IMR-90 (cell line): Measurements from ENCODE around the gene ZMIZ2. TPM values are rescaled to one million over a fixed set of nuclear protein-coding genes. Genes with fewer than 3 reads are reported as not detected.
"Not testable (repeated sequence)": the region's sequence is repeated elsewhere in the genome, so short reads cannot be mapped to it uniquely, and the experiment has no call there.

Experiments used
- ATAC-seq: fragments of 200-7000 bp; cut with Tn5 transposase; 2 replicates; pipeline ENCODE4 v1.9.1; 2020; ENCODE audit warnings: low read depth, mild to moderate bottlenecking, moderate library complexity
- BruUV-seq: library from RNA; stranded (reverse); fragments of 400-500 nt; replicated peaks from 2 replicates; lab custom pipeline; 2021; lab: Mats Ljungman, UMichigan
- CTCF ChIA-PET: fragments of 300-600 bp; formaldehyde crosslinking; extraction: SDS; loops from one replicate; lab custom pipeline; 2021; ENCODE audit warnings: antibody characterized with exemption; lab: Yijun Ruan, JAX
- POLR2A ChIA-PET: fragments of 300-600 bp; sonication (Branson Sonifier 250); formaldehyde crosslinking; loops from one replicate; lab custom pipeline; 2022; ENCODE audit warnings: antibody characterized with exemption; ENCODE audit not compliant: unreplicated experiment; lab: Charles Lee
- DNase-seq: peaks from one replicate; pipeline ENCODE4 v3.0.0; 2013
- H2AFZ ChIP-seq: replicated peaks from 2 replicates; pipeline ENCODE3; 2013; ENCODE audit warnings: low read length, mild to moderate bottlenecking; ENCODE audit not compliant: poor library complexity
- H2AK5ac ChIP-seq: 2 replicates; pipeline ENCODE4 v1.6.1; 2013; ENCODE audit warnings: low read depth, low read length, inconsistent platforms
- H2AK9ac ChIP-seq: replicated peaks from 2 replicates; pipeline ENCODE3; 2013; ENCODE audit warnings: mild to moderate bottlenecking, low read depth, low read length, moderate library complexity; ENCODE audit not compliant: poor library complexity
- H2BK120ac ChIP-seq: 2 replicates; pipeline ENCODE4 v1.6.1; 2013; ENCODE audit warnings: low read depth, low read length, inconsistent platforms
- H2BK15ac ChIP-seq: 3 replicates; pipeline ENCODE4 v1.6.1; 2013; ENCODE audit warnings: low read depth, low read length, inconsistent platforms
- H2BK20ac ChIP-seq: 2 replicates; pipeline ENCODE4 v1.6.1; 2013; ENCODE audit warnings: low read depth, mild to moderate bottlenecking, inconsistent platforms, low read length, moderate library complexity
- H2BK5ac ChIP-seq: 2 replicates; pipeline ENCODE4 v1.6.1; 2013; ENCODE audit warnings: mild to moderate bottlenecking, low read depth, low read length, inconsistent platforms; ENCODE audit not compliant: poor library complexity, severe bottlenecking
- H3K14ac ChIP-seq: replicated peaks from 2 replicates; pipeline ENCODE4 v1.6.1; 2013; ENCODE audit warnings: low read depth, low read length, inconsistent platforms
- H3K18ac ChIP-seq: 2 replicates; pipeline ENCODE4 v1.6.1; 2013; ENCODE audit warnings: low read depth, low read length, control low read depth
- H3K23ac ChIP-seq: 2 replicates; pipeline ENCODE4 v1.6.1; 2013; ENCODE audit warnings: low read depth, low read length, inconsistent platforms
- H3K27ac ChIP-seq: 2 replicates; pipeline ENCODE4 v1.5.1; 2013; ENCODE audit warnings: mild to moderate bottlenecking, control low read depth, low read length; ENCODE audit not compliant: insufficient read depth
- H3K27me3 ChIP-seq: 2 replicates; pipeline ENCODE4 v1.6.1; 2013; ENCODE audit warnings: low read length; ENCODE audit not compliant: control insufficient read depth, insufficient read depth
- H3K36me3 ChIP-seq: 2 replicates; pipeline ENCODE4 v1.6.1; 2013; ENCODE audit warnings: low read length, mixed read lengths; ENCODE audit not compliant: control insufficient read depth, insufficient read depth
- H3K4ac ChIP-seq: 2 replicates; pipeline ENCODE4 v1.6.1; 2013; ENCODE audit warnings: low read depth, low read length, inconsistent platforms
- H3K4me1 ChIP-seq: 2 replicates; pipeline ENCODE4 v1.6.1; 2013; ENCODE audit warnings: low read length, mixed read lengths; ENCODE audit not compliant: control insufficient read depth, insufficient read depth
- H3K4me2 ChIP-seq: 2 replicates; pipeline ENCODE4 v1.6.1; 2013; ENCODE audit warnings: low read depth, mild to moderate bottlenecking, control low read depth, low read length, moderate library complexity
- H3K4me3 ChIP-seq: 2 replicates; pipeline ENCODE4 v1.5.1; 2013; ENCODE audit warnings: low read depth, mild to moderate bottlenecking, control low read depth, low read length, moderate library complexity; ENCODE audit not compliant: insufficient read depth
- H3K56ac ChIP-seq: 2 replicates; pipeline ENCODE4 v1.6.1; 2013; ENCODE audit warnings: low read length, inconsistent platforms; ENCODE audit not compliant: insufficient read depth; ENCODE audit errors: extremely low read depth
- H3K79me1 ChIP-seq, 2 experiments: 2 replicates each; pipeline ENCODE4 v1.6.1; 2013; ENCODE audit warnings: low read length in 2 of 2, inconsistent platforms in 1 of 2, low read depth in 1 of 2
- H3K9ac ChIP-seq: 2 replicates; pipeline ENCODE4 v1.6.1; 2013; ENCODE audit warnings: low read depth, low read length, control low read depth
- H3K9me1 ChIP-seq: 2 replicates; pipeline ENCODE4 v1.6.1; 2013; ENCODE audit warnings: low read length, inconsistent platforms; ENCODE audit not compliant: insufficient read depth
- H3K9me3 ChIP-seq: 2 replicates; pipeline ENCODE4 v1.6.1; 2013; ENCODE audit warnings: low read length; ENCODE audit not compliant: control insufficient read depth, insufficient read depth
- H4K20me1 ChIP-seq: 2 replicates; pipeline ENCODE4 v1.6.1; 2013; ENCODE audit warnings: low read length, inconsistent platforms; ENCODE audit not compliant: insufficient read depth
- H4K5ac ChIP-seq: 2 replicates; pipeline ENCODE4 v1.6.1; 2013; ENCODE audit warnings: mild to moderate bottlenecking, low read depth, low read length, control low read depth
- H4K8ac ChIP-seq, 2 experiments: 2 replicates each; pipeline ENCODE4 v1.6.1; 2013; ENCODE audit warnings: low read depth in 2 of 2, low read length in 2 of 2, control low read depth in 1 of 2, inconsistent platforms in 1 of 2
- H4K91ac ChIP-seq: 2 replicates; pipeline ENCODE4 v1.6.1; 2013; ENCODE audit warnings: low read depth, low read length, inconsistent platforms; ENCODE audit not compliant: insufficient read depth
- WGBS, 2 experiments: methylation state at CpG; one replicate each; pipeline versions ENCODE4 v1.1.5 to v1.1.7; 2013; ENCODE audit warnings: missing lambda C conversion rate in 2 of 2; ENCODE audit not compliant: insufficient read length in 1 of 2; ENCODE audit errors: extremely low coverage in 2 of 2; 5-methylcytosine and 5-hydroxymethylcytosine counted together
- dilution Hi-C: fragments of 300-500 bp; cut with HindIII; formaldehyde crosslinking; loops from one replicate; pipeline ENCODE4 v1.14.3; 2018; ENCODE audit warnings: low sequenced_read_pairs; ENCODE audit not compliant: unreplicated experiment
- in situ Hi-C: fragments of 300-500 bp; cut with MboI; formaldehyde crosslinking; loops from 3 replicates; pipeline ENCODE4 v1.14.3; 2019; ENCODE audit warnings: low sequenced_read_pairs, inconsistent platforms, mixed read lengths
- intact Hi-C: fragments of 100-400 bp; cut with micrococcal nuclease; formaldehyde crosslinking; loops from 2 replicates; pipeline ENCODE4 v1.10.0; 2022
- polyA plus RNA-seq, 3 experiments: library from polyadenylated mRNA; depleted of rRNA; stranded (reverse); fragments of >200 nt; gene quantifications; 2 replicates each; pipeline ENCODE4 v1.2.3, GENCODE V29; 2012; ENCODE audit warnings: low replicate concordance in 1 of 3
- total RNA-seq: library from RNA; depleted of rRNA; stranded (reverse); fragments of >200 nt; gene quantifications from 2 replicates; pipeline ENCODE4 v1.2.3, GENCODE V29; 2012

ZMIZ2 gene
- total and polyA plus RNA-seq, 2 of the 4 experiments (the other 2 are of a cell fraction): 3.0 to 24.0 TPM

DNA sequence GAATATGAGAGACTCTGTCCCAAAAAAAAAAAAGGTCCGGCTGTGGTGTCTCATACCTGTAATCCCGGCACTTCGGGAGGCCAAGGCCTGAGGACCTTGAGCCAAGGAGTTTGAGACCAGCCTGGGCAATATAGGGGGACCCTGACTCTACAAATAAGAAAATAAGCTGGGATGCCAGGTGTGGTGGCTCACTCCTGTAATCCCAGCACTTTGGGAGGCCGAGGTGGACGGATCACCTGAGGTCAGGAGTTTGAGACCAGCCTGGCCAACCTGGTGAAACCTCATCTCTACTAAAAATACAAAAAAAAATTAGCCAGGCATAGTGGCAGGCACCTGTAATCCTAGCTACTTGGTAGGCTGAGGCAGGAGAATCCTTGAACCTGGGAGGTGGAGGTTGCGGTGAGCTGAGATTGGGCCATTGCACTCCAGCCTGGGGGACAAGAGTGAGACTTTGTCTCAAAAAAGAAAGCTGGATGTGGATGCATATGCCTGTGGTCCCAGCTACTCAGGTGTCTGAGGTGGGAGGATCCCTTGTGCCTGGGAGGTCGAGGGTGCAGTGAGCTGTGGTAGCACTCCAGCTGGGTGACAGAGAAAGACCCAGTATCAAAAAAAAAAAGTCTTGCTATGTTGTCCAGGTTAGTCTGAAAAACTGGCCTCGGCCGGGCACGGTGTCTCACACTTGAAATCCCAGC lies 55.3 kb downstream of the ZMIZ2 start:
- H3K23ac ChIP-seq, H3K56ac ChIP-seq, H2AK5ac ChIP-seq, H2AK9ac ChIP-seq, H3K27me3 ChIP-seq, H2BK20ac ChIP-seq, CTCF ChIA-PET, intact Hi-C loops, H2AFZ ChIP-seq, DNase-seq, H2BK15ac ChIP-seq, H4K5ac ChIP-seq, H3K27ac ChIP-seq, H2BK5ac ChIP-seq, BruUV-seq, H3K4me2 ChIP-seq, H3K9me3 ChIP-seq, H3K18ac ChIP-seq, H3K9ac ChIP-seq, H3K14ac ChIP-seq, H4K91ac ChIP-seq, H3K4me1 ChIP-seq, H4K8ac ChIP-seq, dilution Hi-C loops, H3K4me3 ChIP-seq, H2BK120ac ChIP-seq, H3K4ac ChIP-seq, in situ Hi-C loops, ATAC-seq: not testable (repeated sequence)
- Histone ChIP-seq H3K36me3 (peaks cover 39% of the 10 kb centered on the region), H3K9me1 (peaks cover 12% of the 10 kb centered on the region), H4K20me1 (peaks cover 57% of the 10 kb centered on the region), H3K79me1 (peaks cover 10 to 40% of the 10 kb centered on the region in 2 experiments; a peak in 3 of 4 replicates)
- WGBS, 2 experiments: 100% methylated on average over 5 of the region's 10 CpGs; no CpG with 5 or more reads in 1 of the 2 experiments
- POLR2A ChIA-PET: interaction anchor here (0.5 to 0.9 kb wide), 3 partner anchors 213 to 1156 kb away, joined by 3 to 8 read pairs (median 5); partner anchors contain the start of gene TBRG4
